WTC11 (cell line): ENCODE data around the gene GFPT2. TPM values are rescaled to one million over a fixed set of nuclear protein-coding genes. Genes with fewer than 3 reads are reported as not detected.
A peak's percentile ranks its signal among the peaks of the same experiment; 100 is the strongest.

Source experiments
- ATAC-seq: fragments of 200-7000 bp; cut with Tn5 transposase; 2 replicates; pipeline ENCODE4 v1.10.0; 2021; ENCODE audit warnings: mild to moderate bottlenecking, moderate library complexity
- CTCF ChIA-PET: fragments of 300-600 bp; sonication (Branson Sonifier 250); formaldehyde crosslinking; loops from one replicate; lab custom pipeline; 2021; ENCODE audit warnings: antibody characterized with exemption; lab: Charles Lee
- POLR2A ChIA-PET: fragments of 350-600 bp; sonication (Branson Sonifier 250); formaldehyde crosslinking; loops from one replicate; lab custom pipeline; 2021; ENCODE audit warnings: antibody characterized with exemption; lab: Charles Lee
- DNase-seq: peaks from one replicate; pipeline ENCODE4 v3.0.0; 2021; ENCODE audit warnings: low spot score
- H3K27ac Mint-ChIP-seq: 2 replicates; pipeline ENCODE4 v1.8.0; 2021; ENCODE audit warnings: mixed read lengths
- H3K27me3 Mint-ChIP-seq: 2 replicates; pipeline ENCODE4 v1.8.0; 2021; ENCODE audit warnings: low read depth, mild to moderate bottlenecking, moderate library complexity, mixed read lengths
- H3K36me3 Mint-ChIP-seq: 2 replicates; pipeline ENCODE4 v1.8.0; 2021; ENCODE audit warnings: mixed read lengths
- H3K4me1 Mint-ChIP-seq: 2 replicates; pipeline ENCODE4 v1.8.0; 2022; ENCODE audit warnings: mixed read lengths
- H3K4me3 Mint-ChIP-seq: 2 replicates; pipeline ENCODE4 v1.8.0; 2021; ENCODE audit warnings: mild to moderate bottlenecking, moderate library complexity, mixed read lengths
- H3K9me3 Mint-ChIP-seq: 2 replicates; pipeline ENCODE4 v1.8.0; 2021; ENCODE audit warnings: mixed read lengths
- CREB1 ChIP-seq: sonication (generic); formaldehyde crosslinking; IDR thresholded peaks from 2 replicates; pipeline ENCODE4 v1.8.0; 2023; ENCODE audit warnings: mild to moderate bottlenecking, missing genetic modification reagents
- ESRRA ChIP-seq: sonication (generic); formaldehyde crosslinking; IDR thresholded peaks from 2 replicates; pipeline ENCODE4 v1.8.1; 2022; ENCODE audit warnings: mild to moderate bottlenecking, missing genetic modification reagents, borderline replicate concordance
- FOXJ3 ChIP-seq: sonication (generic); formaldehyde crosslinking; IDR thresholded peaks from 2 replicates; pipeline ENCODE4 v1.9.0; 2021; ENCODE audit warnings: missing genetic modification reagents, mild to moderate bottlenecking, borderline replicate concordance
- FOXK1 ChIP-seq: sonication (generic); formaldehyde crosslinking; IDR thresholded peaks from 2 replicates; pipeline ENCODE4 v1.8.0; 2022; ENCODE audit warnings: mild to moderate bottlenecking, moderate library complexity, missing genetic modification reagents
- NR1H2 ChIP-seq: sonication (generic); formaldehyde crosslinking; IDR thresholded peaks from 2 replicates; pipeline ENCODE4 v1.9.0; 2021; ENCODE audit warnings: mild to moderate bottlenecking, moderate library complexity, missing genetic modification reagents
- NR2C2 ChIP-seq: sonication (generic); formaldehyde crosslinking; IDR thresholded peaks from 2 replicates; pipeline ENCODE4 v1.8.0; 2022; ENCODE audit warnings: mild to moderate bottlenecking, missing genetic modification reagents
- PRRX2 ChIP-seq: fragments of 250-450 bp; sonication (Bioruptor Pico); IDR thresholded peaks from 2 replicates; pipeline ENCODE4 v1.8.0; 2021; ENCODE audit warnings: mild to moderate bottlenecking
- SMAD4 ChIP-seq: sonication (generic); formaldehyde crosslinking; IDR thresholded peaks from 2 replicates; pipeline ENCODE4 v1.8.0; 2022; ENCODE audit warnings: mild to moderate bottlenecking, missing genetic modification reagents
- SOX15 ChIP-seq: fragments of 250-450 bp; sonication (Bioruptor Pico); IDR thresholded peaks from 2 replicates; pipeline ENCODE4 v1.9.0; 2021; ENCODE audit warnings: mild to moderate bottlenecking
- ZBTB21 ChIP-seq: sonication (generic); formaldehyde crosslinking; IDR thresholded peaks from 2 replicates; pipeline ENCODE4 v1.8.1; 2023; ENCODE audit warnings: mild to moderate bottlenecking, missing genetic modification reagents, borderline replicate concordance
- ZNF138 ChIP-seq: sonication (generic); formaldehyde crosslinking; conservative IDR thresholded peaks from 2 replicates; pipeline ENCODE4 v1.8.1; 2022; ENCODE audit warnings: mild to moderate bottlenecking, moderate library complexity, missing genetic modification reagents
- ZNF263 ChIP-seq: sonication (generic); formaldehyde crosslinking; IDR thresholded peaks from 2 replicates; pipeline ENCODE4 v1.8.1; 2022; ENCODE audit warnings: low read depth, mild to moderate bottlenecking, moderate library complexity, missing genetic modification reagents
- total RNA-seq: library from RNA; stranded (reverse); gene quantifications from 3 replicates; pipeline ENCODE4 v1.2.3, GENCODE V29; 2021
- TF ChIP-seq, protein P1 (sequence below): sonication (generic); formaldehyde crosslinking; IDR thresholded peaks from 2 replicates; pipeline ENCODE4 v1.8.0; 2022; ENCODE audit warnings: missing genetic modification reagents
- TF ChIP-seq, protein P2 (sequence below): sonication (generic); formaldehyde crosslinking; IDR thresholded peaks from 2 replicates; pipeline ENCODE4 v1.8.1; 2022; ENCODE audit warnings: missing genetic modification reagents, borderline replicate concordance
- TF ChIP-seq, protein P3 (sequence below): sonication (generic); formaldehyde crosslinking; IDR thresholded peaks from 2 replicates; pipeline ENCODE4 v1.8.0; 2022; ENCODE audit warnings: mild to moderate bottlenecking, missing genetic modification reagents
- TF ChIP-seq, protein P4 (sequence below): sonication (generic); formaldehyde crosslinking; IDR thresholded peaks from 2 replicates; pipeline ENCODE4 v1.8.0; 2023; ENCODE audit warnings: missing genetic modification reagents
- TF ChIP-seq, protein P5 (sequence below): sonication (generic); formaldehyde crosslinking; IDR thresholded peaks from 2 replicates; pipeline ENCODE4 v1.8.0; 2023; ENCODE audit warnings: mild to moderate bottlenecking, missing genetic modification reagents
- TF ChIP-seq, protein P6 (sequence below): sonication (generic); formaldehyde crosslinking; conservative IDR thresholded peaks from 2 replicates; pipeline ENCODE4 v1.8.1; 2023; ENCODE audit warnings: mild to moderate bottlenecking, low read depth, missing genetic modification reagents, moderate library complexity
- TF ChIP-seq, protein P7 (sequence below): fragments of 250-450 bp; sonication (Bioruptor Pico); IDR thresholded peaks from 2 replicates; pipeline ENCODE4 v1.9.0; 2021; ENCODE audit warnings: moderate library complexity, mild to moderate bottlenecking, inconsistent platforms, borderline replicate concordance
- TF ChIP-seq, protein P8 (sequence below): sonication (generic); formaldehyde crosslinking; IDR thresholded peaks from 2 replicates; pipeline ENCODE4 v1.8.1; 2022; ENCODE audit warnings: low read depth, missing genetic modification reagents, borderline replicate concordance

The GFPT2 gene
- total RNA-seq, 1 experiment from 2014 or later = 124 TPM

DNA sequence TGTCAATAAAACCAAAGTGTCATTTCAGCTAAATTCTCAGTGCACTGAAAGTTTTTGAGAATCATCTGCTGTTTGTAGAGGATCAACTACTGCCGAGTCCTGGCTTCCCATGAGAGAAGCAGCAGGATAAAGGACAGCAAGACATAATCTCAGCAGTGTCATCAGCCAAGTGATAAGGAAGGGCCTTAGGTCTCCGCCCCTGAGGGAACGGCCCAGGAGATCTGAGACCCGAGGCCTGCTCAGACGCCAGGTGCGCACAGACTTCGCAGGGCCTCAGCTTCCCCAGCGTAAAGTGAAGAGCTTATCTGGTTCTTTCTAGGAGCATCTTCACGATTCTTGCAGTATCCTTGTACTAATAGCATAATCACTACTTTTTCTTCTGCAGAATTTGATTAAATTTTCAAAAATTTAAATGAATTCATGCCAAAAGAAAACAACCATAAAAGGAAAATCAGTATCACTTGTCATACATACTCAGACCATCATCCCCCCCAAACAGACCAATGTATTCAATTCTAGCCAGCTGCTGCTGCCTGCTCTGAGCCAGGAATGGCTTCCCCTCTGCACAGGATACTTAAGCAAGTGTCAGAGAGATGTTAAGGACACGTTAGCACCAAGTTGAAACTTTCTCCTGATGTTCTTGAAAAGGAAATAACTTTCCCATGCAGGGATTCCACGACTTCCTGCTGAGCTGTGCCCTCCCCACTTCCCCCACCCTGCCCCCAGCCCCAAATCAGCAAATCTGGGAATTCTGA lies 2.2 kb downstream of the GFPT2 start (continued):
- TF ChIP-seq, protein P1, sequence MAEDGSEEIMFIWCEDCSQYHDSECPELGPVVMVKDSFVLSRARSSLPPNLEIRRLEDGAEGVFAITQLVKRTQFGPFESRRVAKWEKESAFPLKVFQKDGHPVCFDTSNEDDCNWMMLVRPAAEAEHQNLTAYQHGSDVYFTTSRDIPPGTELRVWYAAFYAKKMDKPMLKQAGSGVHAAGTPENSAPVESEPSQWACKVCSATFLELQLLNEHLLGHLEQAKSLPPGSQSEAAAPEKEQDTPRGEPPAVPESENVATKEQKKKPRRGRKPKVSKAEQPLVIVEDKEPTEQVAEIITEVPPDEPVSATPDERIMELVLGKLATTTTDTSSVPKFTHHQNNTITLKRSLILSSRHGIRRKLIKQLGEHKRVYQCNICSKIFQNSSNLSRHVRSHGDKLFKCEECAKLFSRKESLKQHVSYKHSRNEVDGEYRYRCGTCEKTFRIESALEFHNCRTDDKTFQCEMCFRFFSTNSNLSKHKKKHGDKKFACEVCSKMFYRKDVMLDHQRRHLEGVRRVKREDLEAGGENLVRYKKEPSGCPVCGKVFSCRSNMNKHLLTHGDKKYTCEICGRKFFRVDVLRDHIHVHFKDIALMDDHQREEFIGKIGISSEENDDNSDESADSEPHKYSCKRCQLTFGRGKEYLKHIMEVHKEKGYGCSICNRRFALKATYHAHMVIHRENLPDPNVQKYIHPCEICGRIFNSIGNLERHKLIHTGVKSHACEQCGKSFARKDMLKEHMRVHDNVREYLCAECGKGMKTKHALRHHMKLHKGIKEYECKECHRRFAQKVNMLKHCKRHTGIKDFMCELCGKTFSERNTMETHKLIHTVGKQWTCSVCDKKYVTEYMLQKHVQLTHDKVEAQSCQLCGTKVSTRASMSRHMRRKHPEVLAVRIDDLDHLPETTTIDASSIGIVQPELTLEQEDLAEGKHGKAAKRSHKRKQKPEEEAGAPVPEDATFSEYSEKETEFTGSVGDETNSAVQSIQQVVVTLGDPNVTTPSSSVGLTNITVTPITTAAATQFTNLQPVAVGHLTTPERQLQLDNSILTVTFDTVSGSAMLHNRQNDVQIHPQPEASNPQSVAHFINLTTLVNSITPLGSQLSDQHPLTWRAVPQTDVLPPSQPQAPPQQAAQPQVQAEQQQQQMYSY = no peak
- TF ChIP-seq FOXK1 (CRISPR knock-in tag) (no peak), PRRX2 (no peak), ZNF263 (CRISPR knock-in tag) (no peak), ESRRA (no peak), SMAD4 (CRISPR knock-in tag) (no peak), SOX15 (CRISPR knock-in tag) (no peak)
- TF ChIP-seq, protein P2, sequence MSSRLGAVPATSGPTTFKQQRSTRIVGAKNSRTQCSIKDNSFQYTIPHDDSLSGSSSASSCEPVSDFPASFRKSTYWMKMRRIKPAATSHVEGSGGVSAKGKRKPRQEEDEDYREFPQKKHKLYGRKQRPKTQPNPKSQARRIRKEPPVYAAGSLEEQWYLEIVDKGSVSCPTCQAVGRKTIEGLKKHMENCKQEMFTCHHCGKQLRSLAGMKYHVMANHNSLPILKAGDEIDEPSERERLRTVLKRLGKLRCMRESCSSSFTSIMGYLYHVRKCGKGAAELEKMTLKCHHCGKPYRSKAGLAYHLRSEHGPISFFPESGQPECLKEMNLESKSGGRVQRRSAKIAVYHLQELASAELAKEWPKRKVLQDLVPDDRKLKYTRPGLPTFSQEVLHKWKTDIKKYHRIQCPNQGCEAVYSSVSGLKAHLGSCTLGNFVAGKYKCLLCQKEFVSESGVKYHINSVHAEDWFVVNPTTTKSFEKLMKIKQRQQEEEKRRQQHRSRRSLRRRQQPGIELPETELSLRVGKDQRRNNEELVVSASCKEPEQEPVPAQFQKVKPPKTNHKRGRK (CRISPR knock-in tag) = no peak
- TF ChIP-seq, protein P3, sequence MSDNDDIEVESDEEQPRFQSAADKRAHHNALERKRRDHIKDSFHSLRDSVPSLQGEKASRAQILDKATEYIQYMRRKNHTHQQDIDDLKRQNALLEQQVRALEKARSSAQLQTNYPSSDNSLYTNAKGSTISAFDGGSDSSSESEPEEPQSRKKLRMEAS (CRISPR knock-in tag) = no peak
- TF ChIP-seq, protein P4, sequence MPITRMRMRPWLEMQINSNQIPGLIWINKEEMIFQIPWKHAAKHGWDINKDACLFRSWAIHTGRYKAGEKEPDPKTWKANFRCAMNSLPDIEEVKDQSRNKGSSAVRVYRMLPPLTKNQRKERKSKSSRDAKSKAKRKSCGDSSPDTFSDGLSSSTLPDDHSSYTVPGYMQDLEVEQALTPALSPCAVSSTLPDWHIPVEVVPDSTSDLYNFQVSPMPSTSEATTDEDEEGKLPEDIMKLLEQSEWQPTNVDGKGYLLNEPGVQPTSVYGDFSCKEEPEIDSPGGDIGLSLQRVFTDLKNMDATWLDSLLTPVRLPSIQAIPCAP (CRISPR knock-in tag) = no peak
- TF ChIP-seq, protein P5, sequence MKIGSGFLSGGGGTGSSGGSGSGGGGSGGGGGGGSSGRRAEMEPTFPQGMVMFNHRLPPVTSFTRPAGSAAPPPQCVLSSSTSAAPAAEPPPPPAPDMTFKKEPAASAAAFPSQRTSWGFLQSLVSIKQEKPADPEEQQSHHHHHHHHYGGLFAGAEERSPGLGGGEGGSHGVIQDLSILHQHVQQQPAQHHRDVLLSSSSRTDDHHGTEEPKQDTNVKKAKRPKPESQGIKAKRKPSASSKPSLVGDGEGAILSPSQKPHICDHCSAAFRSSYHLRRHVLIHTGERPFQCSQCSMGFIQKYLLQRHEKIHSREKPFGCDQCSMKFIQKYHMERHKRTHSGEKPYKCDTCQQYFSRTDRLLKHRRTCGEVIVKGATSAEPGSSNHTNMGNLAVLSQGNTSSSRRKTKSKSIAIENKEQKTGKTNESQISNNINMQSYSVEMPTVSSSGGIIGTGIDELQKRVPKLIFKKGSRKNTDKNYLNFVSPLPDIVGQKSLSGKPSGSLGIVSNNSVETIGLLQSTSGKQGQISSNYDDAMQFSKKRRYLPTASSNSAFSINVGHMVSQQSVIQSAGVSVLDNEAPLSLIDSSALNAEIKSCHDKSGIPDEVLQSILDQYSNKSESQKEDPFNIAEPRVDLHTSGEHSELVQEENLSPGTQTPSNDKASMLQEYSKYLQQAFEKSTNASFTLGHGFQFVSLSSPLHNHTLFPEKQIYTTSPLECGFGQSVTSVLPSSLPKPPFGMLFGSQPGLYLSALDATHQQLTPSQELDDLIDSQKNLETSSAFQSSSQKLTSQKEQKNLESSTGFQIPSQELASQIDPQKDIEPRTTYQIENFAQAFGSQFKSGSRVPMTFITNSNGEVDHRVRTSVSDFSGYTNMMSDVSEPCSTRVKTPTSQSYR = no peak
- TF ChIP-seq, protein P6, sequence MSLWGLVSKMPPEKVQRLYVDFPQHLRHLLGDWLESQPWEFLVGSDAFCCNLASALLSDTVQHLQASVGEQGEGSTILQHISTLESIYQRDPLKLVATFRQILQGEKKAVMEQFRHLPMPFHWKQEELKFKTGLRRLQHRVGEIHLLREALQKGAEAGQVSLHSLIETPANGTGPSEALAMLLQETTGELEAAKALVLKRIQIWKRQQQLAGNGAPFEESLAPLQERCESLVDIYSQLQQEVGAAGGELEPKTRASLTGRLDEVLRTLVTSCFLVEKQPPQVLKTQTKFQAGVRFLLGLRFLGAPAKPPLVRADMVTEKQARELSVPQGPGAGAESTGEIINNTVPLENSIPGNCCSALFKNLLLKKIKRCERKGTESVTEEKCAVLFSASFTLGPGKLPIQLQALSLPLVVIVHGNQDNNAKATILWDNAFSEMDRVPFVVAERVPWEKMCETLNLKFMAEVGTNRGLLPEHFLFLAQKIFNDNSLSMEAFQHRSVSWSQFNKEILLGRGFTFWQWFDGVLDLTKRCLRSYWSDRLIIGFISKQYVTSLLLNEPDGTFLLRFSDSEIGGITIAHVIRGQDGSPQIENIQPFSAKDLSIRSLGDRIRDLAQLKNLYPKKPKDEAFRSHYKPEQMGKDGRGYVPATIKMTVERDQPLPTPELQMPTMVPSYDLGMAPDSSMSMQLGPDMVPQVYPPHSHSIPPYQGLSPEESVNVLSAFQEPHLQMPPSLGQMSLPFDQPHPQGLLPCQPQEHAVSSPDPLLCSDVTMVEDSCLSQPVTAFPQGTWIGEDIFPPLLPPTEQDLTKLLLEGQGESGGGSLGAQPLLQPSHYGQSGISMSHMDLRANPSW (CRISPR knock-in tag) = no peak
- TF ChIP-seq, all 79 proteins: peak for 0

DNA sequence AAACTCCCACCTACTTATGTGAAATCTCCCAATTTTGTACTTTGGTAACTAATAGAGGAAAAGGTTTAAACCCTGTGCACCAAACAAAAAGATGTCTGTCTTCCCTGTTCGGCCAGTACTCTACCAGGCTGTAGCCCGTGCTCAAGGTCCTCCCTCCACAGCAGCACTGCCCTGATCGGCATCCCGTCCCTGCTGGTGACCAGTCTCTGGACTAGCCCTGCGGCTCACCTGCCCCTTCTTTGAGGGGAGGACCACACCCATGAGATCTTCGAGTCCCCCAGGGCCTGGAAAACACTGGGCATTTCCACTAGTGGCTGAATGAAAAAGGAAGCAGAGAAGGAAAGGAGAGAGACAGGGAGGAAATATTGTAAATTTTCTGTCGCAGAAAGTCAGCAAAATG lies 2.8 kb downstream of the GFPT2 start:
- no peak for TF ChIP-seq PRRX2
- no peak for TF ChIP-seq ZNF138
- TF ChIP-seq, protein P7, sequence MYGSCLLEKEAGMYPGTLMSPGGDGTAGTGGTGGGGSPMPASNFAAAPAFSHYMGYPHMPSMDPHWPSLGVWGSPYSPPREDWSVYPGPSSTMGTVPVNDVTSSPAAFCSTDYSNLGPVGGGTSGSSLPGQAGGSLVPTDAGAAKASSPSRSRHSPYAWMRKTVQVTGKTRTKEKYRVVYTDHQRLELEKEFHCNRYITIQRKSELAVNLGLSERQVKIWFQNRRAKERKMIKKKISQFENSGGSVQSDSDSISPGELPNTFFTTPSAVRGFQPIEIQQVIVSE (CRISPR knock-in tag) = no peak
- TF ChIP-seq NR2C2 (CRISPR knock-in tag) = no peak
- no peak for TF ChIP-seq SMAD4 (CRISPR knock-in tag)
- TF ChIP-seq ZBTB21 (CRISPR knock-in tag) = no peak
- TF ChIP-seq, protein P8, sequence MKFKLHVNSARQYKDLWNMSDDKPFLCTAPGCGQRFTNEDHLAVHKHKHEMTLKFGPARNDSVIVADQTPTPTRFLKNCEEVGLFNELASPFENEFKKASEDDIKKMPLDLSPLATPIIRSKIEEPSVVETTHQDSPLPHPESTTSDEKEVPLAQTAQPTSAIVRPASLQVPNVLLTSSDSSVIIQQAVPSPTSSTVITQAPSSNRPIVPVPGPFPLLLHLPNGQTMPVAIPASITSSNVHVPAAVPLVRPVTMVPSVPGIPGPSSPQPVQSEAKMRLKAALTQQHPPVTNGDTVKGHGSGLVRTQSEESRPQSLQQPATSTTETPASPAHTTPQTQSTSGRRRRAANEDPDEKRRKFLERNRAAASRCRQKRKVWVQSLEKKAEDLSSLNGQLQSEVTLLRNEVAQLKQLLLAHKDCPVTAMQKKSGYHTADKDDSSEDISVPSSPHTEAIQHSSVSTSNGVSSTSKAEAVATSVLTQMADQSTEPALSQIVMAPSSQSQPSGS (CRISPR knock-in tag) = no peak
- TF ChIP-seq NR1H2 = no peak
- no peak for TF ChIP-seq CREB1 (CRISPR knock-in tag)
- TF ChIP-seq FOXJ3 = no peak
- Mint-ChIP-seq H3K27ac (peak overlapping the region; percentile 78), H3K9me3 (no peaks in the 10 kb centered on the region), H3K36me3 (peaks cover 27% of the 10 kb centered on the region), H3K4me1 (peaks cover 72% of the 10 kb centered on the region), H3K4me3 (peak overlapping the region; percentile 89), H3K27me3 (peaks cover 17% of the 10 kb centered on the region)
- ChIA-PET CTCF (interaction anchor here (0.9 to 1.0 kb wide), 2 partner anchors 19 to 57 kb away, joined by 5 to 6 read pairs; no protein-coding TSS in a partner anchor), POLR2A (no interaction called here)
- ATAC-seq (no peak), DNase-seq (no peak)
